G401.6 (cell line): ENCODE data around the gene LSAMP.
A peak's percentile ranks its signal among the peaks of the same experiment; 100 is the strongest.
"Not testable (repeated sequence)": the region's sequence is repeated elsewhere in the genome, so short reads cannot be mapped to it uniquely, and the experiment has no call there.

Experiments used
- FAIRE-seq: peaks from 2 replicates; lab custom pipeline; 2012; peaks lifted over from hg19 to GRCh38; lab: Jason Lieb, UNC

The LSAMP gene

GRCh38 chr3:116238846-116239565 is 206.3 kb downstream of the LSAMP start:
- no peak for FAIRE-seq

- FAIRE-seq: peak; percentile 72
These were observed 211.5 kb downstream of the LSAMP start for GRCh38 chr3:116233711-116234357.

- no peak for FAIRE-seq
These were observed 214.8 kb downstream of the LSAMP start for GRCh38 chr3:116230431-116231020.

- FAIRE-seq: no peak
These were observed 219.0 kb downstream of the LSAMP start for GRCh38 chr3:116226266-116226665.

GRCh38 chr3:116216761-116217160 is 228.5 kb downstream of the LSAMP start:
- FAIRE-seq: no peak

DNA sequence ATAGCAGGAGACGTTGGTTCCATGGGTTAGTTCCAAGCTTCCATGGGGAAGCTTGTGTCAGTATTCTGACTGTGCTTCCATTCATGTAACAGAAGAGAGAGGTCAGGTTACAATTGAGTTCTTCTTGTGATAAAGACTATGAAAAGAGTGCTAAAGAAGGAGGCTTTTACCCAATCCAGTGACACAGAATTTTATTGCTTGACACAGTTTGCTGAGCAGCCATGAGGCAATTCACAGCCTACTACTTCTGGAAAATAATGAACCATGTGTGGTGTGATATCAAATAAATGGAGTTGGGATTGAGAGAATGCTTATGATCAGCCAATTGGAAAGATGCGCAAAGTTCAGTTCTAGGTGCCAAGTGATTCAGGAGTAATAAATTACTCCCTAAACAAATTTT is 233.4 kb downstream of the LSAMP start:
- FAIRE-seq: no peak

DNA sequence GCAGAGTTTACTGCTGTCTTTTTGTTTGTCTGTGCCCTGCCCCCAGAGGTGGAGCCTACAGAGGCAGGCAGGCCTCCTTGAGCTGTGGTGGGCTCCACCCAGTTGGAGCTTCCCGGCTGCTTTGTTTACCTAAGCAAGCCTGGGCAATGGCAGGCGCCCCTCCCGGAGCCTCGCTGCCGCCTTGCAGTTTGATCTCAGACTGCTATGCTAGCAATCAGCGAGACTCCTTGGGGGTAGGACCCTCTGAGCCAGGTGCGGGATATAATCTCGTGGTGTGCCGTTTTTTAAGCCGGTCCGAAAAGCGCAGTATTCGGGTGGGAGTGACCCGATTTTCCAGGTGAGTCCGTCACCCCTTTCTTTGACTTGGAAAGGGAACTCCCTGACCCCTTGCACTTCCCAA is 236.5 kb downstream of the LSAMP start:
- FAIRE-seq: not testable (repeated sequence)

GRCh38 chr3:116200956-116201690 is 244.2 kb downstream of the LSAMP start:
- FAIRE-seq: peak; percentile 78

DNA sequence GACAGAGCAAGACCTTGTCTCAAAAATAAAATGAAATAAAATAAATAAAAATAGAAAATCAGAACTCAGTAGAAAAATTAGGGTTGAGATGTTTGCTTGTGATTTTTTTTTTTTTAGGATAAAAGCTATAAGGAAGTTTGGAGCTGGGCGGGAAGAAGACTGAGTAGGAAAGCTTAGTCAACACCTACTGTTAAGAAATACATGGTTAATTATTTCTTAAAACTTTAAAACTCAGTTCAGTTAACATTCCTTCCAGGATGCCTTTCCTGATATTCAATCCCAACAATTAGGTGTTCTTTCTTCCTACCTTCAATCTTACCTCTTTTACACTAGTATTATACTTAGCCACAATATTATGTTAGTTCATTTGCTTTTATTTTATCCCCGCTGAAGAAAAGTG is 246.2 kb downstream of the LSAMP start:
- peak; percentile 98 for FAIRE-seq

DNA sequence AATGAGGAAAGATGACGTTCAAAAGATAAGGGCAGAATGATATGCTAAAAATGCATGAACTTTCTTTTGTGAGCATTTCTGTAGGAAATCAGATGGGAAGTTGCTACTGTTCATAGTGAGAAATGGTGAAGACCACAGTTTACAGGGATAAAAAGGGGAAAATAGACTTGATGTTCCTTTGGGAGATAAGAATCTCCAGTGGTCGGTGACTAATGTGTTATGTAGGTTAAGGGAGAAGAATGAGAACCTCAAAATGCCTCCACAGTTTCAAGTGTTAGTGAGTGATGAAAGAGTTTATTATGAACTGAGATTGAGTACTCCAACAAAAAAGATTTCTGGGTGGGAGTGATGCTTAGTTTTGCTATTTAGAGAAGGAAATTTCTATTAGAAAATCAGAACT is 247.2 kb downstream of the LSAMP start:
- peak; percentile 98 for FAIRE-seq

GRCh38 chr3:116192464-116192863 is 252.8 kb downstream of the LSAMP start:
- no peak for FAIRE-seq

DNA sequence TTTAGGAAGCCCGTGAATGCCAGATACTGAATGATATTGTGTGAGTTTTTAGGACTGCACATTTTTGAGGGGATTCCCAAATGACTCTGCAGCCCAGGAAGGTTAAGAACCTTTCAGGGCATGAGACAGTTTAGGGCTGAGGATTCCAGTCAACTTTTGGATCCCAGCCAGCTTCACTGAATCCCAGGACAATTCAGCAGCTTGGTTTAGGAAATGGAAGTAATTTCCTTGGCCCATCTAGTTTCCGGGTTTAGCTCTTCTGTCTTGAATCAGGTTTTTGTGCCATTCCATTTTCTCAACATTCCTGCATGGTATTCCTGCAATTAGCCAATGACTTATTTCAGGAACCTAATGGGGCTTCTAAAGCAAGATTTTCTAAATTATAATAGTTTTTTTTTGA is 253.9 kb downstream of the LSAMP start:
- FAIRE-seq: peak; percentile 91

DNA sequence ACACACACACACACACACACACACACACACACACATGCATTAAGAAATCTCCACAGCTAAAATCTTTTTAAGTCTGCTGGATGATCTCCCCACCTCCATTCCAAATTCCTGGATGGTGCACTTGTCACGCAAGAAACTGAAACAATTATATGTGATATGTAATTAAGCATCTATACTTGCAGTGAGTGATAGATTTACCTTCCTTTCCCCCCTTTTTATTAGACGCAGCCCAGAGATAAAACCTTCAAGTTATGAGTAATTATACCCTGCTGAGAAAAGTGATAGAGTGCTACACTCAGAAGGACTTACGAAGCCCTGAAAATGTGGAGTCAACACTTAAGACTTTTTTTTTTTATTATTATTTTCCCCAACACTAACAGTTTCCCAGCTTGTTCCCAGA is 255.2 kb downstream of the LSAMP start:
- peak; percentile 98 for FAIRE-seq

- FAIRE-seq: peak; percentile 59
These were observed 257.0 kb downstream of the LSAMP start for GRCh38 chr3:116188231-116188785.

DNA sequence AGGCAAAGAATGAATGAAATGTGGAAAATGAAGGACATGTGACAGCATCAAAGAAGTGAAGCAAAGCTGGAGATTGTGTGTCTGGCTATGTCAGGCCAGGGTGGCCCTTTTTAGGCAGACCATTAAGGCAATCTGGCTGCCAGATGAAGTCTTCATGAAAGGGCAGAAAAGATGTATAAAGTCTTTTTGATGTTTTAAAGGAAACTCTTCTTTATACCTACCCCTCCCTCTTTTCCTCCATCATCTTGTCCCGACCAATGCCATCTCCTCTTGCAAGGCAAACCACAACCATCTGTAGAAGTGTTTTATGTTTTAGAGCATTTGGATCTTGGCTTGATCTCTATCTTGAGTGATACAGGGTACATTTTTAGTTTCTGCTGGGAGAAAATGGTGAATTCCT is 259.2 kb downstream of the LSAMP start:
- no peak for FAIRE-seq

DNA sequence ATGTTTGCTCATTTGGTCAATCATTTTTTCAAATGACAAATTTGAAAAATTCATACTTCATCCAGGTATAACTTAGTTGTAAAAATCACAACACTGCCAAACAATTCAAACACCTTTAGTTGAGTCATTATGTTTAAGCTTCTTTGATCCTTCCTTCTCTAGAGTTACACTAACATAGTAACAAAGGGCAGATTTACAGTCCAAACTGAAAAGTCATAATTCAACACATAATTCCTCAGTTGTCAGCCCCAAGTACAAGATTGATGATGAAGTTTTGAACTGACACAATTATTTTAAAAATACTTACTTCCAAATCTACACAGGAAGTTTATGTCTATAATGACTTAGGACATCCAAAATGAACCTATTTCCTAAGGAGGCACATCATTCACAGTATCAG is 264.1 kb downstream of the LSAMP start:
- FAIRE-seq: peak; percentile 86

DNA sequence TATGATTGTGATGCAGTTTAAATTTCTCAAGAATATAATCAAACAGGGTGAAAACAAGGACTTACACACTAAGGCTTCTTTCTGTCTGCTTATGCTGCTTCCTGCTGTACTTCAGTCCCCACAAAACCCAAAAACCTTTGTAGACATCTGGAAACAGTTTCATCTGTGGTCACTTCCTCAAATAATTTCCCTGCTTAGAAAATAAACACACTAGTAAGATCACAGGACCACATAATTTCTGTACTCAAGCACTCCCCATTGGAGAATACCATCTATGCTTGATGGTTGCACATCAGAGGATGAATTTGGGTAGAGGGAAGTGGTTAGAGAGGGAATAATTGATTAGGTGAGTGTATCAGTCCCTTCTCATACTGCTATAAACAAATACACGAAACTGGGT is 266.2 kb downstream of the LSAMP start:
- FAIRE-seq: no peak

GRCh38 chr3:116176974-116177555 is 268.2 kb downstream of the LSAMP start:
- no peak for FAIRE-seq

GRCh38 chr3:116166121-116166520 is 279.2 kb downstream of the LSAMP start:
- no peak for FAIRE-seq

GRCh38 chr3:116165641-116166040 is 279.6 kb downstream of the LSAMP start:
- FAIRE-seq: no peak

DNA sequence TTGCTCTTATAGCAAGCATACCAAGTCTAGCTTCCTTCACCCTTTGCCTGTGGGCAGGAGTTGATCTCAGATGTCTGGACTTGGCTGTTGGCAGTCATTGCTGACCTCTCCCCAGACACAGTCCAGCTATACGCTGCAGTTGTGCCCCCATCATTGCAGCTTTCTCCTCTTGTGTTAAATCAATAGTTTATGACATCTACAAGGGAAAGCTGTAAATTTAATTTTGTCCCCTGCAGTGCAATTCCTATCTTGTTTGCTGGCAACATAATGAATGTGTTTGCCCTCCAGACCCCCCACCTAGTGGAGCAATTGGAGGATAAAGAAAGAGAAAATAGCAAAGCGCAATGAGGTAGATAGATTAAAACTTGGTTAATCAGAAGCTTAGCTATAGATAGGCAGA is 280.2 kb downstream of the LSAMP start:
- peak; percentile 93 for FAIRE-seq

DNA sequence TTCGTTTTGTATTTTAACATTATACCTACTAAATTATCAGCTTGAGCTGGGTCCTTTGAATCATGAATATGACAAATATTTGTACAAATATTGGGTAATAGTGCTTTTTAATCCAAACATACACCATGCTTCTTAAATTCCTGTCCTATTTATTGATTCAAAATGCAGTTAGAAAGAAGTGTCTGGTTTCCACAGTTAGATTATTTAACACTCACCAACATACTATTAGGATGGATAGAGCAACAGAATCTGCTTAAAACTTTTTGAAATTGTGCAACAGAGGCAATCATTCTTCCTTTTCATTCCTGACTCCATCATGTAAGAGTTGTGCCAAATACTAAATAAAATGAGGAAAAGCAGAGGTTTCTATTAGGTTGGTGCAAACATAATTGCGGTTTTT is 281.2 kb downstream of the LSAMP start:
- FAIRE-seq: no peak
